Pancreas (tissue), 10 donors: ENCODE data around the gene INPPL1. TPM values are rescaled to one million over a fixed set of nuclear protein-coding genes. Genes with fewer than 3 reads are reported as not detected.
A peak's percentile ranks its signal among the peaks of the same experiment; 100 is the strongest.

Experiments used
- ATAC-seq, 4 donors: fragments of 200-7000 bp; cut with Tn5 transposase; one replicate each; pipeline versions ENCODE4 v1.8.0 to v1.9.1; 2020; ENCODE audit warnings: mild to moderate bottlenecking in 4 of 4, moderate library complexity in 4 of 4
- DNase-seq, 6 donors: peaks; one replicate each; pipeline ENCODE4 v3.0.0-alpha.2; 2020
- FAIRE-seq: peaks from 2 replicates; lab custom pipeline; 2012; peaks lifted over from hg19 to GRCh38; lab: Jason Lieb, UNC
- H3K27ac ChIP-seq, 4 donors: fragments of 200-600 bp; sonication (generic); 1 replicate in 3 of 4; 2 replicates in 1 of 4; pipeline versions ENCODE4 v1.5.0 to v1.8.0; 2020
- H3K27me3 ChIP-seq, 4 donors: fragments of 200-600 bp; one replicate each; pipeline ENCODE4 v1.8.0; 2021
- H3K36me3 ChIP-seq, 3 donors: fragments of 200-600 bp; sonication (generic) in 1 of 3; one replicate each; pipeline versions ENCODE4 v1.5.0 to v1.8.0; 2020 to 2021
- H3K4me1 ChIP-seq, 3 donors: fragments of 200-600 bp; one replicate each; pipeline ENCODE4 v1.8.0; 2021
- H3K4me3 ChIP-seq, 4 donors: fragments of 200-600 bp; sonication (generic) in 2 of 4; one replicate each; pipeline versions ENCODE4 v1.5.0 to v1.8.0; 2020 to 2021
- H3K9me3 ChIP-seq, 4 donors: fragments of 200-600 bp; one replicate each; pipeline ENCODE4 v1.8.0; 2021
- CTCF ChIP-seq, 4 donors: fragments of 200-600 bp; sonication (generic) in 3 of 4; IDR thresholded peaks; one replicate each; pipeline versions ENCODE4 v1.5.0 to v1.8.0; 2021; ENCODE audit warnings: antibody characterized with exemption in 4 of 4
- WGBS, 2 donors: extraction: QIAGEN DNeasy Blood & Tissue Kit; methylation state at CpG; one replicate each; pipeline ENCODE4 v1.1.7; 2013; 5-methylcytosine and 5-hydroxymethylcytosine counted together
- intact Hi-C, 3 donors: fragments of 100-400 bp; cut with DNase I; formaldehyde crosslinking; loops; one replicate each; pipeline versions ENCODE4 v1.11.1 to v1.14.2; 2022
- polyA plus RNA-seq, 2 donors: library from polyadenylated mRNA; stranded (reverse); fragments of 200-250 nt; gene quantifications; one replicate each; pipeline ENCODE4 v1.2.3, GENCODE V29; 2013
- total RNA-seq, 6 donors: library from RNA; stranded (reverse); fragmentation: NEBNext Ultra II Directional in 4 of 6; extraction: Animal tissue kit (Norgen Biotek cat#: 25700) in 4 of 6; gene quantifications; one replicate each; pipeline versions ENCODE4 v1.2.1 to v1.2.4, GENCODE V29; 2021 to 2023
- donor health status: healthy with polysubstance abuse.
- donor health status: DM: no; HTN: no; CAD: no; lungs with moderate emphysema.
- donor health status: DM: no; HTN: no; CAD: no.
- donor health status: control.
- donor health status: control.
- donor health status: Bipolar disorder and iron deficiency.
- donor health status: DM: yes; HTN: yes; CAD: no.
- donor health status: DM: no; HTN: no; CAD: no.
- donor health status: DM: no; HTN: no; CAD: no.
- donor health status: DM: yes; HTN: yes; CAD: no.

Gene INPPL1
- total and polyA plus RNA-seq, 8 donors, result 46.3 to 131 (median 62.7) TPM

- TF ChIP-seq CTCF (IDR thresholded peaks at IDR 0.05), result no peak
- Histone ChIP-seq H3K36me3 (peaks cover 0 to 15% (median 0%) of the 10 kb centered on the region in 3 donors), H3K4me1 (peaks cover 0 to 14% (median 9%) of the 10 kb centered on the region in 3 donors), H3K9me3 (no peaks in the 10 kb centered on the region), H3K27ac (no peak overlapping the region), H3K4me3 (peak overlapping the region in 2 of 4 donors; percentile 25 to 42), H3K27me3 (peaks cover 0 to 12% (median 2%) of the 10 kb centered on the region in 4 donors)
- WGBS, 2 donors, result 1 to 2% methylated on average over 42 to 69 of the region's 69 CpGs
- no peak for FAIRE-seq
- intact Hi-C loops, result no loop called here
- ATAC-seq, result peak; percentile 45 to 76 (median 61)
- peak in 3 of 6 donors; percentile 47 to 78 (median 58) for DNase-seq
These were observed 15.4 kb downstream of the INPPL1 start for GRCh38 chr11:72239849-72240460.

- H3K9me3 ChIP-seq, result no peaks in the 10 kb centered on the region
- DNase-seq (peak in 1 of 6 donors; percentile 67), FAIRE-seq (no peak), ATAC-seq (peak in 3 of 4 donors; percentile 3 to 10 (median 7))
- TF ChIP-seq CTCF (IDR thresholded peaks at IDR 0.05), result no peak
- peak overlapping the region in 1 of 4 donors; percentile 42 for H3K4me3 ChIP-seq
- H3K27ac ChIP-seq, result no peak overlapping the region
- H3K27me3 ChIP-seq, result peaks cover 0 to 12% (median 2%) of the 10 kb centered on the region in 4 donors
- H3K36me3 ChIP-seq, result peaks cover 0 to 8% (median 0%) of the 10 kb centered on the region in 3 donors
- WGBS, 2 donors, result 15 to 16% methylated on average over 44 of the region's 44 CpGs
- intact Hi-C loops, result no loop called here
- peaks cover 0 to 14% (median 9%) of the 10 kb centered on the region in 3 donors for H3K4me1 ChIP-seq
These were observed 16.1 kb downstream of the INPPL1 start for GRCh38 chr11:72240461-72241290.

GRCh38 chr11:72241291-72241781, 16.8 kb downstream of the INPPL1 start:
- H3K9me3 ChIP-seq, result no peaks in the 10 kb centered on the region
- H3K4me3 ChIP-seq, result no peak overlapping the region
- ATAC-seq, result no peak
- FAIRE-seq, result no peak
- H3K27me3 ChIP-seq, result peaks cover 0 to 12% (median 2%) of the 10 kb centered on the region in 4 donors
- H3K36me3 ChIP-seq, result peaks cover 0 to 1% (median 0%) of the 10 kb centered on the region in 3 donors
- WGBS, 2 donors, result 21 to 26% methylated on average over 12 to 20 of the region's 20 CpGs
- no peak overlapping the region for H3K27ac ChIP-seq
- intact Hi-C loops, result no loop called here
- no peak for TF ChIP-seq CTCF (IDR thresholded peaks at IDR 0.05)
- DNase-seq, result peak in 1 of 6 donors; percentile 52
- peaks cover 0 to 14% (median 9%) of the 10 kb centered on the region in 3 donors for H3K4me1 ChIP-seq

- intact Hi-C loops, result no loop called here
- 86 to 98% methylated on average over 2 of the region's 2 CpGs for WGBS, 2 donors
- H3K9me3 ChIP-seq, result no peaks in the 10 kb centered on the region
- no peak overlapping the region for H3K27ac ChIP-seq
- TF ChIP-seq CTCF (IDR thresholded peaks at IDR 0.05), result no peak
- no peak overlapping the region for H3K4me3 ChIP-seq
- ATAC-seq, result no peak
- H3K27me3 ChIP-seq, result peaks cover 0 to 12% (median 2%) of the 10 kb centered on the region in 4 donors
- no peak for FAIRE-seq
- no peaks in the 10 kb centered on the region for H3K36me3 ChIP-seq
- no peak for DNase-seq
- H3K4me1 ChIP-seq, result peaks cover 0 to 14% (median 9%) of the 10 kb centered on the region in 3 donors
These were observed 17.6 kb downstream of the INPPL1 start for GRCh38 chr11:72242141-72242540.
